Measurements from ENCODE around the gene ANKRD34A.

The ANKRD34A gene

GRCh38 chr1:145957443-145958319 is 6.7 kb downstream of the ANKRD34A start, which contains the start of gene LIX1L:
Gene LIX1L, minus strand, starts transcription at chr1:145958017. Its CDS starts 90 bp downstream, at chr1:145957927.
- Histone ChIP-seq H3K4me1 (ENCODE audit: insufficient read depth, low read length) (peaks cover 81% of the 10 kb centered on the region), H4K20me1 (ENCODE audit: insufficient read depth, low read length) (no peaks in the 10 kb centered on the region; the same call in 1 of the 2 replicates), H3K4me2 (ENCODE audit: insufficient read depth, low read length) (peak within 1 kb of the TSS; percentile 74), H3K36me3 (ENCODE audit: insufficient read depth, low read length) (peaks cover 11% of the 10 kb centered on the region), H2AFZ (ENCODE audit: low read depth, low read length) (peak within 1 kb of the TSS; percentile 85), H3K27ac (ENCODE audit: low read length) (peak within 1 kb of the TSS; percentile 89), H3K4me3 (ENCODE audit: low read depth in 1 of 2, low read length in 2 of 2) (peak within 1 kb of the TSS; percentile 46 to 86), H3K27me3 (ENCODE audit: insufficient read depth, low read length, poor library complexity) (peaks cover 18% of the 10 kb centered on the region), H3K79me2 (ENCODE audit: insufficient read depth, low read length) (peaks cover 49% of the 10 kb centered on the region), H3K9me3 (ENCODE audit: insufficient read depth, low read length, severe bottlenecking) (no peaks in the 10 kb centered on the region), H3K9ac (ENCODE audit: low read depth, low read length) (peak within 1 kb of the TSS; percentile 71)
- ATAC-seq (ENCODE audit: insufficient read depth, low read depth) (peak; percentile 84), DNase-seq (peak; percentile 97)
- TF ChIP-seq EZH2 (IDR thresholded peaks at IDR 0.05; ENCODE audit: borderline replicate concordance, low read depth, low read length, severe bottlenecking): no peak
- TF ChIP-seq, protein P1, sequence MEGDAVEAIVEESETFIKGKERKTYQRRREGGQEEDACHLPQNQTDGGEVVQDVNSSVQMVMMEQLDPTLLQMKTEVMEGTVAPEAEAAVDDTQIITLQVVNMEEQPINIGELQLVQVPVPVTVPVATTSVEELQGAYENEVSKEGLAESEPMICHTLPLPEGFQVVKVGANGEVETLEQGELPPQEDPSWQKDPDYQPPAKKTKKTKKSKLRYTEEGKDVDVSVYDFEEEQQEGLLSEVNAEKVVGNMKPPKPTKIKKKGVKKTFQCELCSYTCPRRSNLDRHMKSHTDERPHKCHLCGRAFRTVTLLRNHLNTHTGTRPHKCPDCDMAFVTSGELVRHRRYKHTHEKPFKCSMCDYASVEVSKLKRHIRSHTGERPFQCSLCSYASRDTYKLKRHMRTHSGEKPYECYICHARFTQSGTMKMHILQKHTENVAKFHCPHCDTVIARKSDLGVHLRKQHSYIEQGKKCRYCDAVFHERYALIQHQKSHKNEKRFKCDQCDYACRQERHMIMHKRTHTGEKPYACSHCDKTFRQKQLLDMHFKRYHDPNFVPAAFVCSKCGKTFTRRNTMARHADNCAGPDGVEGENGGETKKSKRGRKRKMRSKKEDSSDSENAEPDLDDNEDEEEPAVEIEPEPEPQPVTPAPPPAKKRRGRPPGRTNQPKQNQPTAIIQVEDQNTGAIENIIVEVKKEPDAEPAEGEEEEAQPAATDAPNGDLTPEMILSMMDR (IDR thresholded peaks at IDR 0.05; ENCODE audit: borderline replicate concordance, extremely low read depth, low read length, poor library complexity, severe bottlenecking): no peak

- H3K27ac ChIP-seq (ENCODE audit: low read length): peak overlapping the region; percentile 89
- no peaks in the 10 kb centered on the region for H3K9me3 ChIP-seq (ENCODE audit: insufficient read depth, low read length, severe bottlenecking)
- DNase-seq: no peak
- H3K4me1 ChIP-seq (ENCODE audit: insufficient read depth, low read length): peaks cover 74% of the 10 kb centered on the region
- peak overlapping the region; percentile 74 for H2AFZ ChIP-seq (ENCODE audit: low read depth, low read length)
- H4K20me1 ChIP-seq (ENCODE audit: insufficient read depth, low read length): no peaks in the 10 kb centered on the region; the same call in 1 of the 2 replicates
- H3K9ac ChIP-seq (ENCODE audit: low read depth, low read length): peak overlapping the region; percentile 71
- H3K4me3 ChIP-seq (ENCODE audit: low read depth in 1 of 2, low read length in 2 of 2): peak overlapping the region; percentile 46 to 86
- peak overlapping the region; percentile 74 for H3K4me2 ChIP-seq (ENCODE audit: insufficient read depth, low read length)
- peaks cover 15% of the 10 kb centered on the region for H3K36me3 ChIP-seq (ENCODE audit: insufficient read depth, low read length)
- peaks cover 10% of the 10 kb centered on the region for H3K27me3 ChIP-seq (ENCODE audit: insufficient read depth, low read length, poor library complexity)
- no peak for TF ChIP-seq EZH2 (IDR thresholded peaks at IDR 0.05; ENCODE audit: borderline replicate concordance, low read depth, low read length, severe bottlenecking)
- TF ChIP-seq, protein P1 (IDR thresholded peaks at IDR 0.05; ENCODE audit: borderline replicate concordance, extremely low read depth, low read length, poor library complexity, severe bottlenecking): no peak
- H3K79me2 ChIP-seq (ENCODE audit: insufficient read depth, low read length): peaks cover 55% of the 10 kb centered on the region
- ATAC-seq (ENCODE audit: insufficient read depth, low read depth): no peak
These were observed 7.5 kb downstream of the ANKRD34A start for GRCh38 chr1:145956781-145957442.

- Histone ChIP-seq H3K9me3 (ENCODE audit: insufficient read depth, low read length, severe bottlenecking) (no peaks in the 10 kb centered on the region), H3K27ac (ENCODE audit: low read length) (peak overlapping the region; percentile 89), H3K4me2 (ENCODE audit: insufficient read depth, low read length) (peak overlapping the region; percentile 74), H3K4me3 (ENCODE audit: low read depth in 1 of 2, low read length in 2 of 2) (peak overlapping the region; percentile 46 to 86), H3K27me3 (ENCODE audit: insufficient read depth, low read length, poor library complexity) (peaks cover 4% of the 10 kb centered on the region), H3K36me3 (ENCODE audit: insufficient read depth, low read length) (peaks cover 20% of the 10 kb centered on the region), H2AFZ (ENCODE audit: low read depth, low read length) (no peak overlapping the region), H3K79me2 (ENCODE audit: insufficient read depth, low read length) (peaks cover 60% of the 10 kb centered on the region), H4K20me1 (ENCODE audit: insufficient read depth, low read length) (no peaks in the 10 kb centered on the region), H3K9ac (ENCODE audit: low read depth, low read length) (peak overlapping the region; percentile 71), H3K4me1 (ENCODE audit: insufficient read depth, low read length) (peaks cover 68% of the 10 kb centered on the region)
- TF ChIP-seq EZH2 (IDR thresholded peaks at IDR 0.05; ENCODE audit: borderline replicate concordance, low read depth, low read length, severe bottlenecking): no peak
- TF ChIP-seq, protein P1 (IDR thresholded peaks at IDR 0.05; ENCODE audit: borderline replicate concordance, extremely low read depth, low read length, poor library complexity, severe bottlenecking): no peak
- DNase-seq (no peak), ATAC-seq (ENCODE audit: insufficient read depth, low read depth) (no peak)
These were observed 8.0 kb downstream of the ANKRD34A start for GRCh38 chr1:145956361-145956760.
